Measurements from ENCODE around the gene SHF. TPM values are rescaled to one million over a fixed set of nuclear protein-coding genes. Genes with fewer than 3 reads are reported as not detected.
A peak's percentile ranks its signal among the peaks of the same experiment; 100 is the strongest.

SHF gene
- total RNA-seq, 1 donor from 2014 or later: 34.6 TPM

DNA sequence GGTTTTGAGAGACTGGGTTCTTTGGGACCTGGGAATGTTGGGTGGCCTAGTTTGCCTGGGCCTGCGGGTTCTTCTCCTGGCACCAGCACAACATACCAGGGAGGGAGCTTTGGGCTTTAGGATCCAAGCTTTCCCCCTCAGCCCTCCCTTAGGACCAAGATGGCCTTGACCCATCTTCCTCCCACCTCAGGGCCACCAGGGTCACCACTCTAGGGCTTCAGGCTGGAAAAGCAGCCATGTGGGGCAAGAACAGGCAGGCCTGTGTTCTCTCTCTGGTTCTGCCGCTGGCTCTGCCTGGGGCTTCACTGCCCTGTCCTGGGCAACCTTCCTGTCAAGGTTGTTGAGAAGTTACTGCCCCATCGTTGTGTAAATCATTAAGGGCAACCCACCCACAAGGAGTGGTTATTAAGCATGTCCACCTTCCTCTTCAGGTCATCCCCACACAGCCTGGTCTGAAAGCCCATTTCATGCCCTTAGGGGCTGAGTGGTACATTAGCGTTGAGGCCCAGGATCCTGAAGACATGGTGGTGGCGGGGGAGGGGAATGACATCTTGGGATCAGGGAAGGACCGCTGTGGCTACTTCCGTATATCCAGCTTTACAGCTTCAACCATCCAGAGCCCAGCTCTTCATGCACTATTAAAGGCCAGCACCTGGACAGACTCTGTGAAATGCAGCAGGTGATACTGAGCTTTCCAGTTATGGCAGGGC, 57.3 kb downstream of the SHF start:
- no peak overlapping the region for H3K27ac Mint-ChIP-seq
- H3K36me3 Mint-ChIP-seq: no peaks in the 10 kb centered on the region
- peaks cover 93% of the 10 kb centered on the region for H3K27me3 Mint-ChIP-seq (ENCODE audit: low read depth)
- no peak for DNase-seq (ENCODE audit: low spot score in 2 of 2, unreplicated experiment in 2 of 2)
- TF ChIP-seq, protein P1, sequence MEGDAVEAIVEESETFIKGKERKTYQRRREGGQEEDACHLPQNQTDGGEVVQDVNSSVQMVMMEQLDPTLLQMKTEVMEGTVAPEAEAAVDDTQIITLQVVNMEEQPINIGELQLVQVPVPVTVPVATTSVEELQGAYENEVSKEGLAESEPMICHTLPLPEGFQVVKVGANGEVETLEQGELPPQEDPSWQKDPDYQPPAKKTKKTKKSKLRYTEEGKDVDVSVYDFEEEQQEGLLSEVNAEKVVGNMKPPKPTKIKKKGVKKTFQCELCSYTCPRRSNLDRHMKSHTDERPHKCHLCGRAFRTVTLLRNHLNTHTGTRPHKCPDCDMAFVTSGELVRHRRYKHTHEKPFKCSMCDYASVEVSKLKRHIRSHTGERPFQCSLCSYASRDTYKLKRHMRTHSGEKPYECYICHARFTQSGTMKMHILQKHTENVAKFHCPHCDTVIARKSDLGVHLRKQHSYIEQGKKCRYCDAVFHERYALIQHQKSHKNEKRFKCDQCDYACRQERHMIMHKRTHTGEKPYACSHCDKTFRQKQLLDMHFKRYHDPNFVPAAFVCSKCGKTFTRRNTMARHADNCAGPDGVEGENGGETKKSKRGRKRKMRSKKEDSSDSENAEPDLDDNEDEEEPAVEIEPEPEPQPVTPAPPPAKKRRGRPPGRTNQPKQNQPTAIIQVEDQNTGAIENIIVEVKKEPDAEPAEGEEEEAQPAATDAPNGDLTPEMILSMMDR (IDR thresholded peaks at IDR 0.05; ENCODE audit: unreplicated experiment): no peak
- H3K4me1 Mint-ChIP-seq: peaks cover 19% of the 10 kb centered on the region
- H3K9me3 Mint-ChIP-seq: no peaks in the 10 kb centered on the region
- peak overlapping the region; percentile 48 for H3K4me3 Mint-ChIP-seq

DNA sequence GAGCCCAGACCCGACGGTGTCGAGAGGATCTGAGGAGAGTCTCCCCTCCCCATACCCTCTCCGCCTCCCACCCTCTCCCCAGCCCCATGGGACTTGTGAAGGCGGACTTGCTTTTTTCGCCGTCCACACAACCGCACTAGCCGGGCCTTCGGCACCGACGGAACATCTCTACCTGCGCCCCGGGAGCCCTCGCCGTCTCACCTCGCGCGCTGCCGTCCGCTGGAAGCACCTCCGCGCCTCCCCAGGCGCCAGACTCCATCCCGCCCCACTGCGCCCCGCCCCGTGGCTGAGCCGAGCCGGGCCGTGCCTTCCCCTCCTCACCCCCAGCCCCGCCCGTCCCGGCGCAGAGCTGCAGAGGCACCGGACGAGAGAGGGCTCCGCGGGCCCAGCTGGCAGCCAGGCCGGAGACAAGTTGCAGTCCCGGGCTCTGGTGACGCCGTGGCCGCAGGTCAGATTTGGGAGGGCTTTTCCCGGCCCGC, 58.1 kb downstream of the SHF start, which contains the start of the genes DUOX1 and DUOXA1:
DUOX1 (plus strand) TSS at position 344 of the 479 bp plus-strand sequence. CDS start 1,973 bp downstream, outside the sequence.
DUOXA1 (minus strand) TSS at position 229 of the 479 bp plus-strand sequence. CDS start 6,865 bp downstream, outside the sequence.
- Mint-ChIP-seq H3K36me3 (no peaks in the 10 kb centered on the region), H3K27ac (no peak within 1 kb of the TSS), H3K9me3 (no peaks in the 10 kb centered on the region), H3K27me3 (ENCODE audit: low read depth) (peaks cover 95% of the 10 kb centered on the region), H3K4me3 (peak within 1 kb of the TSS; percentile 58), H3K4me1 (peaks cover 16% of the 10 kb centered on the region)
- no peak for DNase-seq (ENCODE audit: low spot score in 2 of 2, unreplicated experiment in 2 of 2)
- TF ChIP-seq, protein P1 (IDR thresholded peaks at IDR 0.05; ENCODE audit: unreplicated experiment): no peak

DNA sequence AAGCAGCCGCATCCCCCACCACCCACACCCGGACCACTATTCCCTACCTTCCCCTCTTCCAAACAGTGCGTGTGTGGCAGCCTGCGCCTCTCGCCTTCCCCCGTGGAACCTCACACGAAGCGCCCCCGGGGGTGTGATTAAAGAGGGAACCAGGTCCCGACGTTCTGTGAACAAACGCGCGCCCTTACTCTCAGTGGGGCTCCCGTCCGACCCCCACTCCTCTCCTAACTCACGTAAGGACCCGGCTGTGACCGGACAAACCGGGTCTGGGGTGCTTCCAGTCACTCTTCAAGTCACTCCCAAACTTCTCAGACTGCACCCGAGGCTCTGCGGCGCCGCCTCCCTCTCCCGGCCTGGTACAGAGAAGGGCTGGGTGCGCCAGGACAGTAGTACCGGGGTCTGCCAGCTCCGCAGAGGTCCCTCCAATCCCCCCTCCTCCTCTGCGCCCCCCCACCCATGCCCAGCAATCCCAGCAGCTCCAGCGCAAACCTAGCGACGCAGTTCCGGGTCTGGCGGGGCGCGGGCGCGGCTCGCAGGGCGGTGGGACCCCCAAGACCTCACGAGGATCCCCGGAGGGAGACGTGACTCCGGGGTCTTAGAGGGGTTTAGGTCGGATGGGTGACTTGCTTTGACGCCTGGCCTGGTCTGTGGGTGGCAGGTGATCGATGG, 58.7 kb downstream of the SHF start:
- TF ChIP-seq, protein P1 (IDR thresholded peaks at IDR 0.05; ENCODE audit: unreplicated experiment): no peak
- Mint-ChIP-seq H3K9me3 (no peaks in the 10 kb centered on the region), H3K36me3 (no peaks in the 10 kb centered on the region), H3K4me1 (peaks cover 14% of the 10 kb centered on the region), H3K27me3 (ENCODE audit: low read depth) (peaks cover 94% of the 10 kb centered on the region), H3K27ac (no peak overlapping the region), H3K4me3 (peak overlapping the region; percentile 58)
- no peak for DNase-seq (ENCODE audit: low spot score in 2 of 2, unreplicated experiment in 2 of 2)

DNA sequence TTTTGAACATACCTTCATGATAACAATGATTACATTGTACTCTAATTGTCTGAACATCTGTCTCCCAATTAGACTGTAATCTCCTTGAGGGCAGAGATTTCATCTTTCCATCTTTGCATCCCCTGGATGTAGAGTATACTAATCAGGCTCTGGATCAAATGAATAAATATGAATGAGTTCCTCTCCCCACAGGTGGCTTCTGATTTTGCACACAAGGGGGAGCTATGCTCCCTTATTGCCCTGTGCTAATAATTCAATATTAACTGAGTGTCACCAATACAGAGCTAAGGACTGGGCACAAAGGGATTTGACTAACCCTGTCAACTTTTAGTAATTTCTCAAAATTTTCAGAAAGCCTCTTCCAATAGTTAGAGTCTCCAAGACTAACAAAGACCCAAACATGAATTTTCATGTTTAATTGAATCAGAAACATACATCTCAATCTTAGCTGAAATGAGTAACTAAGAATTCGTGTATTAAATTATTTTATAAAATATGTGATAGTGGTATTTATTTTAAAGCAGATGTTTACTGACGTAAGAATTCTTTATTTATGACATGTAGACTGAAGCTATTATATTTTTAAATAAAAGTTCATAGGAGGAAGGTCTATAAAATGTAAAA, 61.1 kb downstream of the SHF start:
- Mint-ChIP-seq H3K36me3 (no peaks in the 10 kb centered on the region), H3K27me3 (ENCODE audit: low read depth) (peaks cover 87% of the 10 kb centered on the region), H3K4me1 (peaks cover 14% of the 10 kb centered on the region), H3K27ac (no peak overlapping the region), H3K9me3 (no peaks in the 10 kb centered on the region), H3K4me3 (no peak overlapping the region)
- DNase-seq (ENCODE audit: low spot score in 2 of 2, unreplicated experiment in 2 of 2): no peak
- TF ChIP-seq, protein P1 (IDR thresholded peaks at IDR 0.05; ENCODE audit: unreplicated experiment): peak; percentile 27

DNA sequence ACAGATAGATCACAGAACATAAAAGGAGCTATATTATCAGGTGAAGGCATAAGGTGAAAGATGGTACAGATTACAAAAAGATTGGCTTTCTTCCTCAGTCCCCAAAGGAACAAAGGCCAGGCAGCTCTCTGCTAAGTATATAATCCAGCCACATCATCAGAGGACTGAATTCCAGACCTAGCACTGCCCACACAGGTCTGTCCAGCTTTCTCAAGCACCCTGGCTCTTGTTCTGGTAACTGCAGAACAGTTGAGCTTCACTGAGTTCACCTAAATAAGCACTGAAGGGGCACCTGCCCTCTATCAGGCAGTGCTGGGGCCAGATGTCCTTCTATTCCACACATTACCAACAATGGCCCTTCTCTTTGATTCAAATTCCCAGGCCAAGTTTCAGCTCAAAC, 64.4 kb downstream of the SHF start:
- H3K27ac Mint-ChIP-seq: no peak overlapping the region
- no peak overlapping the region for H3K4me3 Mint-ChIP-seq
- no peaks in the 10 kb centered on the region for H3K36me3 Mint-ChIP-seq
- H3K9me3 Mint-ChIP-seq: no peaks in the 10 kb centered on the region
- TF ChIP-seq, protein P1 (IDR thresholded peaks at IDR 0.05; ENCODE audit: unreplicated experiment): no peak
- no peak for DNase-seq (ENCODE audit: low spot score in 2 of 2, unreplicated experiment in 2 of 2)
- H3K27me3 Mint-ChIP-seq (ENCODE audit: low read depth): peaks cover 74% of the 10 kb centered on the region
- peaks cover 7% of the 10 kb centered on the region for H3K4me1 Mint-ChIP-seq
